GM18526 (cell line): ENCODE results near the gene B3GNT2.

ENCODE experiments used
- POLR2A ChIP-seq: IDR thresholded peaks from 3 replicates; pipeline ENCODE4 v1.6.1; 2011; ENCODE audit not compliant: insufficient read length; ENCODE audit errors: extremely low read depth

B3GNT2 gene

DNA sequence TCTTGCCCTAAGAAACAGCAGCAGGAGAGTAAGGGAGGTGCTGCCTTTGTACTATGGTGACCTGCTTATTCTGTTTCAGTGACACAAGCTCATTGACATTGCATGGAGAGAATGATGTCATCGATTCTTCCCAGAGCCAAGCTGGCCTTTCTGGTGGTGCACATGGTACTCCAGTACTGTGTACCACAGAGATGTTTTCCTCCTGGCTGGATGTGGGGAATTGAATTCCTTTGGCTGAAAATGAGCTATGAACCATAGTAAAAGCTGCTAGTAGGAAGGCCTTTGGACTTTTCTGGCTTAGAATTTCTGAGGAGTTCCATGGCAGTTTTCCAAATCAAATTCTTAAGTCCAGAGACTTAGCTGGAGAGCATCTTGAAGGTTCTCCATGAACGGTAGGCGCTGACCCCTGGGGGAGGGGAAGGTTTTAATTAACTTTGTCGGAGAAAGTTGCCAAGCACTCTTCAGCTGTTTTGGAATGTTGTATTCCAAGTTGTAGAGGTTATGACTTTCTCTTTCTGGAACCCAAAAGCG is 17.1 kb upstream of the B3GNT2 start:
- TF ChIP-seq POLR2A: no peak

DNA sequence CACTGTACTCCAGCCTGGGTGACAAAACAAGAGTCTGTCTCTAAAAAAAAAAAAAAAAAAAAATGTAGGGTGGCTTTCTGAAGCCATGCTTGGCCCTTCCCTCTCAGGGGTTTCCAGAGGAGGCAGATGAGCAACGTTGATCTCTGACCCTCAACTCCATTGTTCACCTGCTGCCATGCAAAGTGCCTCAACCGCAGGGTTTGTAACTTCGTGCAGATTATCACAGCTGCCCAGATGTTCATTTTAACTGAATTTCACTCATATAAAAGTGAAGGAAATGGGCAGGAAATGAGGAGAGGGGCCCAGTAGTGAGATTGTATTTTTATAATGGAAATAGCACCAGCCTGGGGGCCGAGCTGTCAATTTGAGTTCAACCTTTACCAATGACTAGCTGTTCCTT is 14.9 kb upstream of the B3GNT2 start:
- TF ChIP-seq POLR2A: no peak

DNA sequence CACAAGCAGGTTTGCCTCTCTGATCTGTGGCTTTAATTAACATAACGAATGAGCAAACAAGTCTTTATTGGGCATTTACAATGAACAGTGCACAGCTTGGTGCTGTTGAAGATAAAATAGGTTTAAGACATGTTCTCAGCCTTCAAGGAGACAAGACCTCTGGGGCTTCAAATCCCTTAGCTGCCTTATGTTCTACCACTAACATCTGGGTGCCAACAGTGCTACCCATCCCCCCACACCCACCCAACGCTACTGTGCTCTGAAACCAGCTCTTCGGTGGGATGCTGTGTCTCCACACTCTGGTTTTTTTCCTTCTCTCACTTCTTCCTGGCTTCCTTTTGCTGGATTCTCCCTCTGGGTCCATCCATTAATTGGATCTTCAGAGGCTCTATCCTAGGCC is 14.1 kb upstream of the B3GNT2 start:
- no peak for TF ChIP-seq POLR2A

DNA sequence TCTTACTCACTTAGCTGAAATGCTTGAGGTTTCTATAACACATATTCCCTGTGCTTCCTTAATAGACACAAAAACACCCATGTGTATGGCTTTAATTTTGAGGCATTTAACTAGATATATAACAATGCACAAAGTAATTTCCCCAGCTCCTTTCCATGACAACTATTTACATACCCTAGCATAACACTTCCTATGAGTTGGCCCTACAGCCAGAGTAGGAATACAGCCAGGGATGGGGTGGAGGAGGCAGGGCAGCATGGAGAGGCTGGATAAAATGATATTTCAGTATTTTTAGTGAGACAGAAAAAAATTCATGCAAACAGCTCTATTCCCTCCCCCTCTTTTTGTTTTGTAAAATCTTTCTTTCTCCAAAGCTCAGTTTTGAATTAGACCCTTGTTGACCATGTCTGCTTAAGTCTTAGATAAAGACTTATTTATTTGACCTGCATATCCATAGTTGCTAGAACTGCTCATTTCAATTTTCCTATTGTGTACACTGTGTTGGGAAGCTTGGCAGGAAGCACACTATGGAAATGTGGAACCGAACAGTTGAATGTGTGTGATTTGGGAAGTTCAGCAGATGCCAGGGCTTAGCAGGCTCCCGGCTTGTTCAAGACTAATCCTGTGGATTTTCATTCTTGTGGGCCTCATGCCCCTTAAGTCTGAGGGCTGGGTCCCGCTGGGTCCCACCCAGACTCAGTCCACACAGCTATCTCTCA is 11.2 kb upstream of the B3GNT2 start:
- TF ChIP-seq POLR2A: no peak

DNA sequence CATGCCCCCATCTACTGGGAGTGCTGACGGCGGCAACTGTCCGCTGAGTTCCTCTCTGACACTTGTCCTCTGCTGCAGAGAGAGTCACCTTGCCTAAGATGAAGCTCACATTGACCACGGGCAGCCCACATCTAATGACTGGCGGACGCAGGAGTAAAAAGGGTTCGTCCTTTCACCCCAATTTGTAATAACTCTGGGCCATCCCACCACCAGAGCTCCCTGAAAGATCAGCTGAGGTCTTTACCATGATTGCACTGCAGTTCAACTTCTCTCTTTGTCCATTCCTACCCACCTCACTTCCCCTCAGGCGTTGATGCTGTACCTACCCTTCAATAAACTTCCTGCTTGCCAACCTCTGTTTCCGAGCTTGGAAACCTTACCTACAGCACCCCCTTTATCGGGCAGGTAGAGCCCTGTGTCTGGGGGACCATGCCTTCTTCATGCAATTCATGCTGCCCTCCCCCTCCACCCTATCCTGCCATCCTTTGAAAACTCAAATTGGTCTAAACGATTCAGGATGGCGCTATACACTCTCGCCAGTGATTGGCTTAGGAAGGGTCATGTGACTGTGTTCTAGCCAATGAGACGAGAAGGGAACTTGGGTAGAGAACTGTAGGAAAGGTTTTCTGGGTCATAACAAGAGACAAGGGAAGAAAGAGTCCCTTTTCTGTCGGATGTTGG is 10.3 kb upstream of the B3GNT2 start:
- TF ChIP-seq POLR2A: no peak

DNA sequence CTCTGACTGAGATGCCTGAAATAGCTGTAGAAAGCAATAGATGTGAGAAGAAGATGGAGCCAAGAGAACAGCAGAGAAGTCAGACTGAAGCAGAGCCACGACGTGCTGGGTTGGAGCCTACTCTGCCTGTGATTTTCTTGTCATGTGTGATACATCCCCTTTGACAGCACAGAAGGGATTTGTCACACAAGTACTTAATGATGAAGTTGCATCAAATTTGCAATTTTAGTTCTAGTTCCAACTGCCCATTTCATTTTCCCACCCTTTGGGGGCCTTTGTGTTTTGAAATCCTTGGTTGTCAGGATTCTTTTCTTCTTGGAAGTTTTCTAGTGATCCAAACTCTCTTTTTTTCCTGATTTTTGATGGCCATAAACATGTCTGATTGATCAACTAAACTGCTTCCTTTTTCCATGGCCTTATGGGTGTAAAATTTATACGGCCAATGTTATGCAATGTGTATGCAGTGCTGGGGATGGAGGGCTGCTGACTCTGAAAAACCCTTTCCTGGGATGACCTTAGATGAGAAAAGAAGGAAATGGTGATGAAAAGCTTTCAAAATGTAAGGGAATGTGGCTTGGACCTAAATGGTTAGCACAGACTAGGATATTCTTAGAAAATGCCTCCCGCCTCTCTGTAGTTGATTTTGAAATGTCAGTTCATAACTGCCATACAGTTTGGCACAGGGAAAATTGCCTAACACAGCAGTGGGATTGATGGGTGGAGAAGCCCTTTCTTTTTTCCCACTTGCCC is 9.6 kb upstream of the B3GNT2 start:
- TF ChIP-seq POLR2A: no peak

DNA sequence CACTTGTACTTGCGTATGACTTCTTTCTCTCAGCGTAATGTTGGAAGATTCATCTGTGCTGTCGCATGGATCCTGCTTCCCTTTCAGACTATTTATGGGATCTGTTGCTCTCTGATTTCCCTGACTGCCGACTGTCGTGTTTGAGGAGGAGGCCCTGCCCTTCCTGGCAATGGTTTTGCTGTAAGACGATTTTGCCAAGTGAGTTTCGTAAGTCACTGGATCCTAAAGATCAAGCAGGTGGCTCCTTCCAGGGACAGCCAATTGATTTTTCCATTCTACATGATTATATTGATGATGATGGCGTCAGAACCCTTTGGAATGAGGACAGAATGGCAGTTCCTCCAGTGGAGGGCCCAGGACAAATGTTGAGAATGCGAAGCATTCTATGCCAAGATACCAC is 8.7 kb upstream of the B3GNT2 start:
- TF ChIP-seq POLR2A: no peak

DNA sequence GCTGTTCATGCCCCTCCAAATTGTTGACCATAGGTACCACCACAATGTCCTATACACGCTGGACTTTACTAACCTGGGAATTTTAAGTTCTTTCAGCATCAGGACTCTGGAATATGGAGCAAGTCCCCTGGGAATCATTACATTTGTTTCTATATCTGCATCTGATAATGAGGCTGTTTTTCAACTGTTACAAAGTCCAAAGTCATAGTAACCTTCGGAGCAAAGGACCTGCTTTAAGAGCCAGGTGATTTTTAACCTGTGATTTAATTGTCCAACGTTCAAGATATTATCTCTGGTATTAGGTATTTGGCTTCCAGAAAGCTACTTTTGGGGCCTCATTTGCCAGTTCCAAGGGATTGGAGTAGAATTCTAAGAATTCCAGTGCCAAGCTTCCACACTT is 7.5 kb upstream of the B3GNT2 start:
- no peak for TF ChIP-seq POLR2A

DNA sequence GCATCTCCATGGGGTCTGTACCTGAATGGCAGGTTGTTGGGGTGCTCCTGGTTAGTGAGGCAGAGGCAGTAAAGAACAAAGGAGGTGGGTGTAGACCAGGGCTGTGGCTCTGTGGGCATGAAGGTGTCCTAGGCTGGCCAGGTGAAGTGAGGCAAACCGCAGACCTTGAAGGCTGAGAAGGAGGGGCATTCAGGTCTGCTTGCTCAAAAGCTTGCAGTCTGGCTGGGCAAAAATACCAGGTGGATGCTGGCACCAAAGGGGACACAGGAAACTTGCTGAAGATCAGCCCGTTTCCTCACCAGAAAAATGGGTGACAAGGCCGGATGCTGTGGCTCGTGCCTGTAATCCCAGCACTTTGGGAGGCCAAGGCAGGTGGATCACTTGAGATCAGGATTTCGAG is 6.7 kb upstream of the B3GNT2 start:
- no peak for TF ChIP-seq POLR2A

DNA sequence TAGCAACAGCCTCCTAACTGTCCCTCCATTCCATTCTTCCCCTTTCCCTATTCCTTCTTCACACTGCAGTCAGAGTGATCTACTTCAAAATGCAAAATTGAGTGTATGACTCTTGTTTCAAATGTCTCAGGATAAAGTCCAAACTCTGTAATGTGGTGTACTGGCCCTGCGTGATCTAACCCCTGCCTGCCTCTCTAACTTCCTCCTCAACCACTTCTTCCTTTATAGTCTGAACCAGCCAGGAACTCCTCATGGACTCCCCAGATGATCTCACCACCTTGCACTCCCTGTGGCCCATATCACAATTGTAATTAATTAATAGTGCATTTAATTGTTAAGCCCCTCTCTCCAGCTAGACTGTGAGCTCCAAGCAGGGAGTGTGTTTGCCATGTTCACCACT is 3.1 kb upstream of the B3GNT2 start:
- TF ChIP-seq POLR2A: no peak

DNA sequence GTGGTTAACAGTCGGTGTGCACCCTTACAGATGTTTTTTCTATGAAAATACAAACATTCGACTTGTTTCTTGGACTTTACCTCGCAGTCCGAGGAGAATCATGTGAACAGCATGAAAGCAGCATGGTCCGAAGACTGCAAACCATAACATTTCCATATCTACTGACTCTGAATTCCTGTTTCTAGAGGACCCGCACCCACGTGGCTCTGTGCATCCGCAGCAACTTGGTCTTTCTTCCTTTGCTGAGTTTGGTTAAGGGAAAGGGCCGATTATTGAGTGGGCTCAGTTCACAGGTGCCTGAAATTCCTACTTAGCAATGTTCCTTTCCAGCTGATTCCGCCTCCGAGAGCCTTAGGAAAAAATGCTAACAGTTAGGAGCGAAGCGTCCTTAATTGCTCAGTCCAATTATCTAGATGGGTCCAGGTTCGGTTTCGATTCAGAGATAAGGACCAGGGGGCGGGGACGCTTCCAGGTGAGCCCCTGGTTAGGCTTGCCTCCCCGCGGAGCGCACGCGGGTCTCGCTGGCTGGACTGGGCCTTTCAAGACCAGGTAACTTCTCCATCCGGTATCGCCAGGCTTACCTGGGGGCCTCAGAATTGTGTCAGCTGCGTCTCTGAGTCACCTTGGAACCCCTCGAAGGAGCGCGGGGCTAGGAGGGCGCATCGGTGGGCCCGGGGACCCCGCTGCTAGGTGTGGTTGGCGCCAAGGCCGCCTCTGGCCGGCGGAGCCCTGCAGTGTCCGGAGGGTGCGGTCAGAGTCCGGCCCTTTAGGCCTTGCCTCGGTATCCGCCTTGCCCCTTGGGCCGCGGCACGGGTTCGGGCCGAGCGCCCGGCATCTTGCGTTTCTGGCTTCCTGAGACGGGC is 1.1 kb upstream of the B3GNT2 start:
- TF ChIP-seq POLR2A: no peak

DNA sequence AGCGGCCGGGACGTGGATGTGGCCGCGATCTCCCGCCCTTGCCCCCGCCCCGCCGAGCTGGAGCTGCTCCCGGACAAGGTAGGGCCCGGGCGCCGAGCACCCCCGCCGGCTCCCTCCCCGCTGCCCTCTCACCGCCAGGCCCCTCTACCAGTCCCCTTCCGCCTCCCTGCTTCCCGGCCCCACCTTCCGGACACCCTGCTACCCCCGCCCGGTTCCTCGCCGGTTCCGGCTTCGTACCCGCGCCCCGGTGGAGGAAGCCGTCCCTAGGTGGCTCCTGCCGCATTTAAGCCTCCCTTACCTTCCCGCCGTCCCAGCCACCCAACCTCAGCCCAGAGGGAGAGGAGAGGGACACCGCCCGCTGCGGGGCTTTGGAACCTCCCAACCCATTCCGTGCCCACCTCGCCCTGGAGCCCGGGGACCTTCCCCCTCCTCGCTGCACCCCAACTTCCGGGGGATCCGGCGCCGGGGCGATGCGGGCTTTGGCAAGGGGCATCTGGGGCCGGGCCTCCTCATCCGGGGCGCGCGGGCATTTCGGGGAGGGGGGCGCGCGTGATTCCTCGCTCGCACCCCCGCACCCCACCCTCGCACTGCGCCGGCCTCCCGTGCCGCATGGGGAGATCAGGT is 475 bp downstream of the B3GNT2 start:
- TF ChIP-seq POLR2A: no peak

DNA sequence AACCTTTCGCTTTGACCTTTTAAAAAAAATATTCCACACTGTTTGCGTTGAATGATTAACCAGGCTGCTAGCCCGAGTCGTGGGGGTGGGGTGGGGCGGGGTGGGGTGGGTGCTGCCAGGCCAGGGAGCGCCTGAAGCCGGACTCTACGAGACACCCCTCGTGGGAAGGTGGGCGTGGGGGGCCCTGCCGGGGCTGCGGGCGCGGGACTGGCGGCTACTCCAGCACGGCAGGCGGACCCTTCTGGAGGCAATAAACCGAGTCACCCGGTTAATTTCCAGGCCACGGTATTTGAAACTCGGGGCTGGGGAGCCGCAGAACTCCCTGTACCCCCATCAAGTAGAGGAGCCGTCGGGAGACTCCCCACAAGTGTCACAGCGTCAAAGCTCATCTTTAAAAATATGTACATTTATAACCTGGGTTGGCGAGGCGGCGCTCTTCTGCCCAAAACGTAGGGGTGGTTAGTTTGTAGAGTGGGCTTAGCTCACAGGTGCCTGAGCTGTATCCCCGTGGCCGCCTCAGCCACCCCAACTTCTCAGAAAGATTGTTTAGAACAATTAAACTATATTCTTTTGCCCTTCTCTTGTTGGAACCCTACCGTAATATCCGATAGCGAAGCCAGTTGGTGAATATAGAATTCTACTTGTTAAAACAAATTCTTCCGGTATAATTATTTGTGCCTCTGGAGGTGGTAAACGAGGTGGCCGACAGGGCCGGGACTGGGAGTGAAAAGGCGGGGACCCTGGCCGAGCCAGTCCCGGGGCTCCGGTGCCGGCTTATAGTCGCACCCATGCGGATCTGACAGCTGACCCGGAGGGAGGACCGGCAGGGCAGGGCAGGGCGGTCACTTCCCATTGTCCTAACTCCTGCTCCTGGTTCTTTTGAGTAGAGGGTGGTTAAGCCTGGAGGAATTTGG is 1.4 kb downstream of the B3GNT2 start:
- no peak for TF ChIP-seq POLR2A
